Adrenal gland (tissue), 12 donors: ENCODE results near the gene INSRR. TPM values are rescaled to one million over a fixed set of nuclear protein-coding genes. Genes with fewer than 3 reads are reported as not detected.

Source experiments
- DNase-seq, 7 donors: peaks; one replicate each; pipeline ENCODE4 v3.0.0-alpha.2; 2019 to 2020
- H3K27ac ChIP-seq, 5 donors: fragments of 200-600 bp; sonication (generic) in 4 of 5; 1 replicate in 3 of 5; 2 replicates in 2 of 5; pipeline versions ENCODE4 v1.5.1 to v1.8.0; 2016 to 2020; ENCODE audit warnings: mild to moderate bottlenecking in 1 of 5
- H3K27me3 ChIP-seq: fragments of 200-600 bp; 2 replicates; pipeline ENCODE4 v1.8.0; 2021
- H3K36me3 ChIP-seq, 2 donors: fragments of 200-600 bp; replicated peaks in 1 of 2; 1 replicate in 1 of 2; 2 replicates in 1 of 2; pipeline versions ENCODE4 v1.5.1 to v1.8.0; 2018 to 2022
- H3K4me1 ChIP-seq, 2 donors: fragments of 200-600 bp; replicated peaks in 1 of 2; 1 replicate in 1 of 2; 2 replicates in 1 of 2; pipeline versions ENCODE4 v1.5.1 to v1.8.0; 2018 to 2021
- H3K4me3 ChIP-seq, 4 donors: fragments of 200-600 bp; sonication (generic) in 3 of 4; one replicate each; pipeline ENCODE4 v1.5.1; 2016 to 2018
- H3K9me3 ChIP-seq, 3 donors: fragments of 200-600 bp; sonication (generic) in 1 of 3; replicated peaks in 1 of 3; 1 replicate in 2 of 3; 2 replicates in 1 of 3; pipeline versions ENCODE4 v1.5.1 to v1.8.0; 2016 to 2021
- CTCF ChIP-seq, 6 experiments: fragments of 450-650 bp in 4 of 6; fragments of 200-600 bp in 2 of 6; sonication (generic) in 1 of 6; IDR thresholded peaks; 1 replicate in 5 of 6; 2 replicates in 1 of 6; pipeline versions ENCODE4 v1.5.1 to v1.8.0; 2016 to 2021; ENCODE audit warnings: antibody characterized with exemption in 6 of 6, mild to moderate bottlenecking in 2 of 6, moderate library complexity in 1 of 6
- POLR2A ChIP-seq, 2 donors: fragments of 450-650 bp; IDR thresholded peaks; one replicate each; pipeline ENCODE4 v1.6.1; 2017; ENCODE audit warnings: antibody characterized with exemption in 2 of 2, mild to moderate bottlenecking in 2 of 2, moderate library complexity in 1 of 2
- WGBS, 4 donors: extraction: QIAGEN DNeasy Blood & Tissue Kit in 2 of 4; methylation state at CpG; one replicate each; pipeline versions ENCODE4 v1.1.5 to v1.1.7; 2013 to 2017; 5-methylcytosine and 5-hydroxymethylcytosine counted together
- intact Hi-C, 2 donors: fragments of 100-400 bp; cut with DNase I; formaldehyde crosslinking; loops; one replicate each; pipeline versions ENCODE4 v1.14.1 to v1.15.0; 2022 to 2023
- polyA plus RNA-seq, 3 donors: library from polyadenylated mRNA; stranded (reverse); fragments of 200-250 nt in 2 of 3; fragments of 350-450 nt in 1 of 3; fragmentation: Illumina TruSeq in 1 of 3; extraction: RNeasy Lipid Tissue Mini Kit (QIAGEN cat#74804) in 1 of 3; gene quantifications; one replicate each; pipeline ENCODE4 v1.2.3, GENCODE V29; 2013 to 2014
- total RNA-seq, 9 donors: library from RNA; depleted of rRNA in 4 of 9; stranded (reverse); fragments of >200 nt in 4 of 9; fragments of 120-200 nt in 1 of 9; fragmentation: NEBNext Ultra II Directional in 1 of 9; extraction: Animal tissue kit (Norgen Biotek cat#: 25700) in 1 of 9; gene quantifications; one replicate each; pipeline versions ENCODE4 v1.1.0 to v1.2.4, GENCODE V29; 2013 to 2023
- donor health status: healthy with polysubstance abuse.
- donor health status: Bipolar disorder and iron deficiency.
- donor health status: DM: yes; HTN: yes; CAD: no.
- donor health status: DM: no; HTN: no; CAD: no.
- donor health status: DM: no; HTN: no; CAD: no.
- donor health status: DM: yes; HTN: yes; CAD: no.

The INSRR gene
- total and polyA plus RNA-seq, 12 donors = 0.04 to 8.7 (median 0.35) TPM; not detected in 2

GRCh38 chr1:156879876-156880275 lies 21.0 kb upstream of the INSRR start:
- Histone ChIP-seq H3K4me1 (no peaks in the 10 kb centered on the region), H3K27ac (no peak overlapping the region), H3K27me3 (no peaks in the 10 kb centered on the region), H3K4me3 (no peak overlapping the region), H3K36me3 (no peaks in the 10 kb centered on the region), H3K9me3 (no peaks in the 10 kb centered on the region)
- intact Hi-C loops = no loop called here
- DNase-seq = no peak
- no peak for TF ChIP-seq POLR2A (IDR thresholded peaks at IDR 0.05)
- no peak for TF ChIP-seq CTCF (IDR thresholded peaks at IDR 0.05)
- 87 to 95% (median 92%) methylated on average over 17 to 21 of the region's 21 CpGs for WGBS, 4 donors

- intact Hi-C loops = no loop called here
- WGBS, 4 donors = 78 to 89% (median 80%) methylated on average over 5 of the region's 5 CpGs
- H3K4me1 ChIP-seq = no peaks in the 10 kb centered on the region
- no peaks in the 10 kb centered on the region for H3K27me3 ChIP-seq
- no peak overlapping the region for H3K4me3 ChIP-seq
- no peaks in the 10 kb centered on the region for H3K9me3 ChIP-seq
- no peak overlapping the region for H3K27ac ChIP-seq
- no peak for DNase-seq
- TF ChIP-seq CTCF (IDR thresholded peaks at IDR 0.05) (no peak), POLR2A (IDR thresholded peaks at IDR 0.05) (no peak)
- H3K36me3 ChIP-seq = no peaks in the 10 kb centered on the region
These were observed 18.7 kb upstream of the INSRR start for GRCh38 chr1:156877433-156878170.

GRCh38 chr1:156876281-156876680 lies 17.4 kb upstream of the INSRR start:
- Histone ChIP-seq H3K4me3 (no peak overlapping the region), H3K36me3 (no peaks in the 10 kb centered on the region), H3K9me3 (no peaks in the 10 kb centered on the region), H3K27ac (no peak overlapping the region), H3K27me3 (no peaks in the 10 kb centered on the region), H3K4me1 (no peaks in the 10 kb centered on the region)
- intact Hi-C loops = no loop called here
- DNase-seq = no peak
- no peak for TF ChIP-seq CTCF (IDR thresholded peaks at IDR 0.05)
- WGBS, 4 donors = 52 to 68% (median 58%) methylated on average over 8 to 21 of the region's 21 CpGs

GRCh38 chr1:156875341-156875615 lies 16.4 kb upstream of the INSRR start:
- WGBS, 4 donors = 68 to 80% (median 73%) methylated on average over 1 to 5 of the region's 5 CpGs
- Histone ChIP-seq H3K4me1 (no peaks in the 10 kb centered on the region), H3K27me3 (no peaks in the 10 kb centered on the region), H3K27ac (no peak overlapping the region), H3K36me3 (no peaks in the 10 kb centered on the region), H3K9me3 (no peaks in the 10 kb centered on the region), H3K4me3 (no peak overlapping the region)
- intact Hi-C loops = no loop called here
- no peak for TF ChIP-seq POLR2A (IDR thresholded peaks at IDR 0.05)
- no peak for TF ChIP-seq CTCF (IDR thresholded peaks at IDR 0.05)
- DNase-seq = no peak
